ENCODE measurements around the gene CGRRF1. TPM values are rescaled to one million over a fixed set of nuclear protein-coding genes. Genes with fewer than 3 reads are reported as not detected.

The CGRRF1 gene
- total RNA-seq, 1 experiment from 2014 or later = 14.1 TPM

DNA sequence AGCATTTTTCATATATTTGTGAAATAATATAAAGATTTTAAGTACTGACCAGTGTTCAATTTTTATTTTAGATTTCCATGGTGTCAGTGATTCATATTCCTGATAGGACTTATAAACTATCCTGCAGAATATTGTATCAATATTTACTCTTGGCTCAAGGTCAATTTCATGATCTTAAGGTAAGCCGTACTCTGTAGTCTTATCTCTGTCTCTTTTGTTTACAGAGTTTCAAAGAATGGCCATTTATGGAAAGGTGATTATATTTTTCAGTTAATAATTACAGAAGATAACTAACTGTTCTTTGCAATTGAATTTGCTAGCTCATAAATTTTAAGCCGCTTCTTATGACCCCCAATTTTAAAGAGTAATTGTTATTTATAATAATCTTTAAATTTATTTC is 27.9 kb downstream of the CGRRF1 start:
- H3K9me3 ChIP-seq (ENCODE audit: control insufficient read depth, insufficient read depth, low read depth, low read length) = no peaks in the 10 kb centered on the region
- POLR2A ChIA-PET = no interaction called here
- no peak overlapping the region for H3K4me3 ChIP-seq (ENCODE audit: low read depth in 2 of 2, low read length in 2 of 2)
- no TSS peak for BruUV-seq (replicated peaks)
- in situ Hi-C loops (cut with HindIII; ENCODE audit: low pct_unique_long_range_greater_than_20kb, low sequenced_read_pairs) (no loop called here), intact Hi-C loops (cut with micrococcal nuclease; ENCODE audit: unreplicated experiment) (no loop called here)
- DNase-seq (ENCODE audit: low read depth, low spot score) = no peak
- no peaks in the 10 kb centered on the region for H3K4me1 ChIP-seq (ENCODE audit: control insufficient read depth, insufficient read depth, low read length)
- CTCF ChIA-PET = no interaction called here
- H3K27me3 ChIP-seq (ENCODE audit: control insufficient read depth, insufficient read depth, low read length) = no peaks in the 10 kb centered on the region
- H3K36me3 ChIP-seq (ENCODE audit: control insufficient read depth, insufficient read depth, low read length) = 0 out of 2 replicates have a peak, but pooled peaks cover 2% of the 10 kb centered on the region
- TF ChIP-seq, protein P1, sequence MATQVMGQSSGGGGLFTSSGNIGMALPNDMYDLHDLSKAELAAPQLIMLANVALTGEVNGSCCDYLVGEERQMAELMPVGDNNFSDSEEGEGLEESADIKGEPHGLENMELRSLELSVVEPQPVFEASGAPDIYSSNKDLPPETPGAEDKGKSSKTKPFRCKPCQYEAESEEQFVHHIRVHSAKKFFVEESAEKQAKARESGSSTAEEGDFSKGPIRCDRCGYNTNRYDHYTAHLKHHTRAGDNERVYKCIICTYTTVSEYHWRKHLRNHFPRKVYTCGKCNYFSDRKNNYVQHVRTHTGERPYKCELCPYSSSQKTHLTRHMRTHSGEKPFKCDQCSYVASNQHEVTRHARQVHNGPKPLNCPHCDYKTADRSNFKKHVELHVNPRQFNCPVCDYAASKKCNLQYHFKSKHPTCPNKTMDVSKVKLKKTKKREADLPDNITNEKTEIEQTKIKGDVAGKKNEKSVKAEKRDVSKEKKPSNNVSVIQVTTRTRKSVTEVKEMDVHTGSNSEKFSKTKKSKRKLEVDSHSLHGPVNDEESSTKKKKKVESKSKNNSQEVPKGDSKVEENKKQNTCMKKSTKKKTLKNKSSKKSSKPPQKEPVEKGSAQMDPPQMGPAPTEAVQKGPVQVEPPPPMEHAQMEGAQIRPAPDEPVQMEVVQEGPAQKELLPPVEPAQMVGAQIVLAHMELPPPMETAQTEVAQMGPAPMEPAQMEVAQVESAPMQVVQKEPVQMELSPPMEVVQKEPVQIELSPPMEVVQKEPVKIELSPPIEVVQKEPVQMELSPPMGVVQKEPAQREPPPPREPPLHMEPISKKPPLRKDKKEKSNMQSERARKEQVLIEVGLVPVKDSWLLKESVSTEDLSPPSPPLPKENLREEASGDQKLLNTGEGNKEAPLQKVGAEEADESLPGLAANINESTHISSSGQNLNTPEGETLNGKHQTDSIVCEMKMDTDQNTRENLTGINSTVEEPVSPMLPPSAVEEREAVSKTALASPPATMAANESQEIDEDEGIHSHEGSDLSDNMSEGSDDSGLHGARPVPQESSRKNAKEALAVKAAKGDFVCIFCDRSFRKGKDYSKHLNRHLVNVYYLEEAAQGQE (IDR thresholded peaks at IDR 0.05; ENCODE audit: insufficient read depth in 1 of 2, low read depth in 2 of 2, low read length in 1 of 2) = no peak
- no peak for TF ChIP-seq SIN3A (IDR thresholded peaks at IDR 0.05; ENCODE audit: borderline replicate concordance, insufficient read depth, low read depth, low read length)
- TF ChIP-seq POLR2AphosphoS5 (IDR thresholded peaks at IDR 0.05; ENCODE audit: low read depth, low read length) = no peak
- TF ChIP-seq TCF7L2 (IDR thresholded peaks at IDR 0.05; ENCODE audit: low read depth, low read length) = no peak
- no peak for ATAC-seq
- no peak overlapping the region for H3K27ac ChIP-seq (ENCODE audit: low read length)

DNA sequence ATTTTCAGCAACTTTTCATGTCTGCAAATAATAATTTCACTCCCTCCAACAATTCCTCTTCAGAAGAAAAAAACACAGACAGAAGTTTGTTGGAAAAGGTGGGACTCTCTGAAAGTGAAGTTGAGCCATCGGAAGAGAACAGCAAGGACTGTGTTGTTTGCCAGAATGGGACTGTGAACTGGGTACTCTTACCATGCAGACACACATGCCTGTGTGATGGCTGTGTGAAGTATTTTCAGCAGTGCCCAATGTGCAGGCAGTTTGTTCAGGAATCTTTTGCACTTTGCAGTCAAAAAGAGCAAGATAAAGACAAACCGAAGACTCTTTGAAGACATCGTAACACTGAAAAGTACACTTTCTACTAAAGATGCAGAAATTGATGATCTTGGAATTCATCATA is 28.3 kb downstream of the CGRRF1 start:
- Histone ChIP-seq H3K9me3 (ENCODE audit: control insufficient read depth, insufficient read depth, low read depth, low read length) (no peaks in the 10 kb centered on the region), H3K27me3 (ENCODE audit: control insufficient read depth, insufficient read depth, low read length) (no peaks in the 10 kb centered on the region), H3K36me3 (ENCODE audit: control insufficient read depth, insufficient read depth, low read length) (0 out of 2 replicates have a peak, but pooled peaks cover 2% of the 10 kb centered on the region), H3K4me3 (ENCODE audit: low read depth in 2 of 2, low read length in 2 of 2) (no peak overlapping the region), H3K27ac (ENCODE audit: low read length) (no peak overlapping the region), H3K4me1 (ENCODE audit: control insufficient read depth, insufficient read depth, low read length) (no peaks in the 10 kb centered on the region)
- TF ChIP-seq, protein P1 (IDR thresholded peaks at IDR 0.05; ENCODE audit: insufficient read depth in 1 of 2, low read depth in 2 of 2, low read length in 1 of 2) = no peak
- no peak for TF ChIP-seq SIN3A (IDR thresholded peaks at IDR 0.05; ENCODE audit: borderline replicate concordance, insufficient read depth, low read depth, low read length)
- TF ChIP-seq, protein P2, sequence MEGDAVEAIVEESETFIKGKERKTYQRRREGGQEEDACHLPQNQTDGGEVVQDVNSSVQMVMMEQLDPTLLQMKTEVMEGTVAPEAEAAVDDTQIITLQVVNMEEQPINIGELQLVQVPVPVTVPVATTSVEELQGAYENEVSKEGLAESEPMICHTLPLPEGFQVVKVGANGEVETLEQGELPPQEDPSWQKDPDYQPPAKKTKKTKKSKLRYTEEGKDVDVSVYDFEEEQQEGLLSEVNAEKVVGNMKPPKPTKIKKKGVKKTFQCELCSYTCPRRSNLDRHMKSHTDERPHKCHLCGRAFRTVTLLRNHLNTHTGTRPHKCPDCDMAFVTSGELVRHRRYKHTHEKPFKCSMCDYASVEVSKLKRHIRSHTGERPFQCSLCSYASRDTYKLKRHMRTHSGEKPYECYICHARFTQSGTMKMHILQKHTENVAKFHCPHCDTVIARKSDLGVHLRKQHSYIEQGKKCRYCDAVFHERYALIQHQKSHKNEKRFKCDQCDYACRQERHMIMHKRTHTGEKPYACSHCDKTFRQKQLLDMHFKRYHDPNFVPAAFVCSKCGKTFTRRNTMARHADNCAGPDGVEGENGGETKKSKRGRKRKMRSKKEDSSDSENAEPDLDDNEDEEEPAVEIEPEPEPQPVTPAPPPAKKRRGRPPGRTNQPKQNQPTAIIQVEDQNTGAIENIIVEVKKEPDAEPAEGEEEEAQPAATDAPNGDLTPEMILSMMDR (IDR thresholded peaks at IDR 0.05) = no peak
- no peak for TF ChIP-seq POLR2AphosphoS5 (IDR thresholded peaks at IDR 0.05; ENCODE audit: low read depth, low read length)
- TF ChIP-seq TCF7L2 (IDR thresholded peaks at IDR 0.05; ENCODE audit: low read depth, low read length) = no peak
- ChIA-PET CTCF (no interaction called here), POLR2A (no interaction called here)
- ATAC-seq (no peak), DNase-seq (ENCODE audit: low read depth, low spot score) (no peak)
- no TSS peak for BruUV-seq (replicated peaks)
- intact Hi-C loops (cut with micrococcal nuclease; ENCODE audit: unreplicated experiment) = no loop called here
- in situ Hi-C loops (cut with HindIII; ENCODE audit: low pct_unique_long_range_greater_than_20kb, low sequenced_read_pairs) = no loop called here

Data from Panc1 (cell line).